ENCODE data around the gene NRP2.

The NRP2 gene

GRCh38 chr2:205806143-205806905, 124.0 kb downstream of the NRP2 start:
- Mint-ChIP-seq H3K9me3 (ENCODE audit: low read depth) (no peaks in the 10 kb centered on the region), H3K36me3 (no peaks in the 10 kb centered on the region), H3K27me3 (no peaks in the 10 kb centered on the region), H3K4me3 (no peak overlapping the region), H3K4me1 (ENCODE audit: low read depth) (no peaks in the 10 kb centered on the region), H3K27ac (no peak overlapping the region)

GRCh38 chr2:205807229-205807628, 124.9 kb downstream of the NRP2 start:
- Mint-ChIP-seq H3K9me3 (ENCODE audit: low read depth) (no peaks in the 10 kb centered on the region), H3K4me1 (ENCODE audit: low read depth) (no peaks in the 10 kb centered on the region), H3K27me3 (no peaks in the 10 kb centered on the region), H3K36me3 (no peaks in the 10 kb centered on the region), H3K27ac (no peak overlapping the region), H3K4me3 (no peak overlapping the region)

- Mint-ChIP-seq H3K36me3 (no peaks in the 10 kb centered on the region), H3K4me3 (no peak overlapping the region), H3K27ac (no peak overlapping the region), H3K9me3 (ENCODE audit: low read depth) (no peaks in the 10 kb centered on the region), H3K4me1 (ENCODE audit: low read depth) (no peaks in the 10 kb centered on the region), H3K27me3 (no peaks in the 10 kb centered on the region)
Measured at GRCh38 chr2:205807758-205808157, 125.5 kb downstream of the NRP2 start.

- H3K4me3 Mint-ChIP-seq, result no peak overlapping the region
- H3K36me3 Mint-ChIP-seq, result no peaks in the 10 kb centered on the region
- H3K27ac Mint-ChIP-seq, result no peak overlapping the region
- no peaks in the 10 kb centered on the region for H3K4me1 Mint-ChIP-seq (ENCODE audit: low read depth)
- H3K27me3 Mint-ChIP-seq, result no peaks in the 10 kb centered on the region
- no peaks in the 10 kb centered on the region for H3K9me3 Mint-ChIP-seq (ENCODE audit: low read depth)
Measured at GRCh38 chr2:205808486-205809121, 126.3 kb downstream of the NRP2 start.

- peaks cover 8% of the 10 kb centered on the region for H3K27me3 Mint-ChIP-seq
- H3K36me3 Mint-ChIP-seq, result no peaks in the 10 kb centered on the region
- H3K4me1 Mint-ChIP-seq (ENCODE audit: low read depth), result no peaks in the 10 kb centered on the region
- H3K4me3 Mint-ChIP-seq, result no peak overlapping the region
- no peak overlapping the region for H3K27ac Mint-ChIP-seq
- H3K9me3 Mint-ChIP-seq (ENCODE audit: low read depth), result no peaks in the 10 kb centered on the region
Measured at GRCh38 chr2:205811387-205811786, 129.1 kb downstream of the NRP2 start.

GRCh38 chr2:205814039-205814364, 131.7 kb downstream of the NRP2 start:
- H3K27ac Mint-ChIP-seq, result no peak overlapping the region
- H3K36me3 Mint-ChIP-seq, result no peaks in the 10 kb centered on the region
- H3K9me3 Mint-ChIP-seq (ENCODE audit: low read depth), result no peaks in the 10 kb centered on the region
- H3K27me3 Mint-ChIP-seq, result peaks cover 17% of the 10 kb centered on the region
- no peak overlapping the region for H3K4me3 Mint-ChIP-seq
- H3K4me1 Mint-ChIP-seq (ENCODE audit: low read depth), result no peaks in the 10 kb centered on the region

- H3K9me3 Mint-ChIP-seq (ENCODE audit: low read depth), result no peaks in the 10 kb centered on the region
- H3K27ac Mint-ChIP-seq, result no peak overlapping the region
- no peak overlapping the region for H3K4me3 Mint-ChIP-seq
- H3K27me3 Mint-ChIP-seq, result peaks cover 20% of the 10 kb centered on the region
- no peaks in the 10 kb centered on the region for H3K36me3 Mint-ChIP-seq
- no peaks in the 10 kb centered on the region for H3K4me1 Mint-ChIP-seq (ENCODE audit: low read depth)
Measured at GRCh38 chr2:205815673-205816072, 133.4 kb downstream of the NRP2 start.

GRCh38 chr2:205816268-205816667, 134.0 kb downstream of the NRP2 start:
- Mint-ChIP-seq H3K4me1 (ENCODE audit: low read depth) (no peaks in the 10 kb centered on the region), H3K27ac (no peak overlapping the region), H3K36me3 (no peaks in the 10 kb centered on the region), H3K27me3 (peaks cover 20% of the 10 kb centered on the region), H3K4me3 (no peak overlapping the region), H3K9me3 (ENCODE audit: low read depth) (no peaks in the 10 kb centered on the region)

GRCh38 chr2:205822579-205822978, 140.3 kb downstream of the NRP2 start:
- no peaks in the 10 kb centered on the region for H3K36me3 Mint-ChIP-seq
- H3K9me3 Mint-ChIP-seq (ENCODE audit: low read depth), result peaks cover 4% of the 10 kb centered on the region
- peaks cover 9% of the 10 kb centered on the region for H3K27me3 Mint-ChIP-seq
- H3K4me3 Mint-ChIP-seq, result no peak overlapping the region
- no peaks in the 10 kb centered on the region for H3K4me1 Mint-ChIP-seq (ENCODE audit: low read depth)
- no peak overlapping the region for H3K27ac Mint-ChIP-seq

- H3K36me3 Mint-ChIP-seq, result no peaks in the 10 kb centered on the region
Measured at GRCh38 chr2:205827809-205828365, 145.6 kb downstream of the NRP2 start.

GRCh38 chr2:205833864-205834263, 151.6 kb downstream of the NRP2 start:
- Mint-ChIP-seq H3K36me3 (no peaks in the 10 kb centered on the region), H3K4me1 (ENCODE audit: low read depth) (no peaks in the 10 kb centered on the region), H3K27ac (no peak overlapping the region), H3K4me3 (no peak overlapping the region), H3K9me3 (ENCODE audit: low read depth) (no peaks in the 10 kb centered on the region), H3K27me3 (peaks cover 7% of the 10 kb centered on the region)

More at GRCh38 chr2:205827809-205828365, 145.6 kb downstream of the NRP2 start:
- H3K27me3 Mint-ChIP-seq, result peaks cover 2% of the 10 kb centered on the region
- no peaks in the 10 kb centered on the region for H3K4me1 Mint-ChIP-seq (ENCODE audit: low read depth)
- no peak overlapping the region for H3K27ac Mint-ChIP-seq
- peaks cover 4% of the 10 kb centered on the region for H3K9me3 Mint-ChIP-seq (ENCODE audit: low read depth)
- H3K4me3 Mint-ChIP-seq, result no peak overlapping the region

- Mint-ChIP-seq H3K27me3 (peaks cover 6% of the 10 kb centered on the region), H3K36me3 (no peaks in the 10 kb centered on the region), H3K4me3 (no peak overlapping the region), H3K27ac (no peak overlapping the region), H3K4me1 (ENCODE audit: low read depth) (no peaks in the 10 kb centered on the region), H3K9me3 (ENCODE audit: low read depth) (no peaks in the 10 kb centered on the region)
Measured at GRCh38 chr2:205834796-205835195, 152.5 kb downstream of the NRP2 start.

- H3K36me3 Mint-ChIP-seq, result no peaks in the 10 kb centered on the region
- H3K4me3 Mint-ChIP-seq, result no peak overlapping the region
- H3K27me3 Mint-ChIP-seq, result peaks cover 6% of the 10 kb centered on the region
- H3K4me1 Mint-ChIP-seq (ENCODE audit: low read depth), result no peaks in the 10 kb centered on the region
- H3K27ac Mint-ChIP-seq, result no peak overlapping the region
- H3K9me3 Mint-ChIP-seq (ENCODE audit: low read depth), result no peaks in the 10 kb centered on the region
Measured at GRCh38 chr2:205835251-205835791, 153.0 kb downstream of the NRP2 start.

- Mint-ChIP-seq H3K27me3 (peaks cover 6% of the 10 kb centered on the region), H3K4me1 (ENCODE audit: low read depth) (no peaks in the 10 kb centered on the region), H3K36me3 (no peaks in the 10 kb centered on the region), H3K9me3 (ENCODE audit: low read depth) (no peaks in the 10 kb centered on the region), H3K27ac (no peak overlapping the region), H3K4me3 (no peak overlapping the region)
Measured at GRCh38 chr2:205835923-205836322, 153.6 kb downstream of the NRP2 start.

- Mint-ChIP-seq H3K4me1 (ENCODE audit: low read depth) (no peaks in the 10 kb centered on the region), H3K4me3 (no peak overlapping the region), H3K9me3 (ENCODE audit: low read depth) (no peaks in the 10 kb centered on the region), H3K36me3 (no peaks in the 10 kb centered on the region), H3K27me3 (peaks cover 6% of the 10 kb centered on the region), H3K27ac (no peak overlapping the region)
Measured at GRCh38 chr2:205836477-205837221, 154.3 kb downstream of the NRP2 start.
